T-helper 1 cell treated with Interleukin-12 subunit alpha and Interleukin-12 subunit beta and Interleukin-4 antibody, amounts not matched to agents 30 μg/mL and 1 μg/mL, for 36 hours (primary cell): ENCODE results near the gene TECR.
"Not testable (repeated sequence)": the region's sequence is repeated elsewhere in the genome, so short reads cannot be mapped to it uniquely, and the experiment has no call there.

Experiments
- H3K27ac Mint-ChIP-seq: one replicate; pipeline ENCODE4 v1.8.0; 2021; ENCODE audit warnings: mild to moderate bottlenecking, mixed read lengths
- H3K27me3 Mint-ChIP-seq: one replicate; pipeline ENCODE4 v1.8.0; 2021; ENCODE audit warnings: low read depth, mixed read lengths
- H3K36me3 Mint-ChIP-seq: one replicate; pipeline ENCODE4 v1.8.0; 2021; ENCODE audit warnings: low read depth, mixed read lengths
- H3K4me1 Mint-ChIP-seq: one replicate; pipeline ENCODE4 v1.8.0; 2021; ENCODE audit warnings: low read depth, mixed read lengths
- H3K4me3 Mint-ChIP-seq: one replicate; pipeline ENCODE4 v1.8.0; 2021; ENCODE audit warnings: mild to moderate bottlenecking, moderate library complexity, mixed read lengths
- H3K9me3 Mint-ChIP-seq: one replicate; pipeline ENCODE4 v1.8.0; 2021; ENCODE audit warnings: mixed read lengths

The TECR gene

GRCh38 chr19:14558370-14559066, 29.1 kb downstream of the TECR start:
- H3K27ac Mint-ChIP-seq = no peak overlapping the region

GRCh38 chr19:14559916-14560775, 30.8 kb downstream of the TECR start:
- peaks cover 4% of the 10 kb centered on the region for H3K36me3 Mint-ChIP-seq
- H3K4me3 Mint-ChIP-seq = no peak overlapping the region
- no peaks in the 10 kb centered on the region for H3K9me3 Mint-ChIP-seq
- H3K27ac Mint-ChIP-seq = peak overlapping the region; percentile 41
- no peaks in the 10 kb centered on the region for H3K27me3 Mint-ChIP-seq
- H3K4me1 Mint-ChIP-seq = peaks cover 11% of the 10 kb centered on the region

More at GRCh38 chr19:14558370-14559066, 29.1 kb downstream of the TECR start:
- Mint-ChIP-seq H3K9me3 (no peaks in the 10 kb centered on the region), H3K36me3 (peaks cover 2% of the 10 kb centered on the region), H3K27me3 (no peaks in the 10 kb centered on the region), H3K4me1 (peaks cover 14% of the 10 kb centered on the region), H3K4me3 (no peak overlapping the region)

- peaks cover 11% of the 10 kb centered on the region for H3K4me1 Mint-ChIP-seq
- H3K4me3 Mint-ChIP-seq = no peak overlapping the region
- peaks cover 4% of the 10 kb centered on the region for H3K36me3 Mint-ChIP-seq
- no peaks in the 10 kb centered on the region for H3K9me3 Mint-ChIP-seq
- no peaks in the 10 kb centered on the region for H3K27me3 Mint-ChIP-seq
- H3K27ac Mint-ChIP-seq = no peak overlapping the region
Measured at GRCh38 chr19:14560776-14561108, 31.3 kb downstream of the TECR start.

GRCh38 chr19:14561249-14561648, 31.9 kb downstream of the TECR start:
- no peaks in the 10 kb centered on the region for H3K27me3 Mint-ChIP-seq
- peaks cover 8% of the 10 kb centered on the region for H3K4me1 Mint-ChIP-seq
- H3K36me3 Mint-ChIP-seq = peaks cover 4% of the 10 kb centered on the region

GRCh38 chr19:14561847-14562351, 32.5 kb downstream of the TECR start:
- no peaks in the 10 kb centered on the region for H3K9me3 Mint-ChIP-seq
- H3K36me3 Mint-ChIP-seq = peaks cover 4% of the 10 kb centered on the region
- H3K4me1 Mint-ChIP-seq = peaks cover 3% of the 10 kb centered on the region
- no peaks in the 10 kb centered on the region for H3K27me3 Mint-ChIP-seq
- no peak overlapping the region for H3K27ac Mint-ChIP-seq
- no peak overlapping the region for H3K4me3 Mint-ChIP-seq

More at GRCh38 chr19:14561249-14561648, 31.9 kb downstream of the TECR start:
- no peaks in the 10 kb centered on the region for H3K9me3 Mint-ChIP-seq
- no peak overlapping the region for H3K4me3 Mint-ChIP-seq
- H3K27ac Mint-ChIP-seq = no peak overlapping the region

- no peaks in the 10 kb centered on the region for H3K9me3 Mint-ChIP-seq
- peaks cover 6% of the 10 kb centered on the region for H3K36me3 Mint-ChIP-seq
- H3K27ac Mint-ChIP-seq = no peak overlapping the region
- H3K27me3 Mint-ChIP-seq = no peaks in the 10 kb centered on the region
- peaks cover 3% of the 10 kb centered on the region for H3K4me1 Mint-ChIP-seq
- no peak overlapping the region for H3K4me3 Mint-ChIP-seq
Measured at GRCh38 chr19:14562660-14563589, 33.5 kb downstream of the TECR start.

GRCh38 chr19:14563590-14563926, 34.2 kb downstream of the TECR start:
- Mint-ChIP-seq H3K4me3 (no peak overlapping the region), H3K9me3 (no peaks in the 10 kb centered on the region), H3K36me3 (peaks cover 6% of the 10 kb centered on the region), H3K27me3 (no peaks in the 10 kb centered on the region), H3K4me1 (peaks cover 7% of the 10 kb centered on the region), H3K27ac (no peak overlapping the region)

GRCh38 chr19:14563989-14564651, 34.7 kb downstream of the TECR start:
- H3K4me3 Mint-ChIP-seq = no peak overlapping the region
- H3K9me3 Mint-ChIP-seq = no peaks in the 10 kb centered on the region
- no peak overlapping the region for H3K27ac Mint-ChIP-seq
- H3K36me3 Mint-ChIP-seq = peaks cover 6% of the 10 kb centered on the region
- H3K4me1 Mint-ChIP-seq = peaks cover 7% of the 10 kb centered on the region
- no peaks in the 10 kb centered on the region for H3K27me3 Mint-ChIP-seq

GRCh38 chr19:14564652-14565297, 35.4 kb downstream of the TECR start:
- peaks cover 12% of the 10 kb centered on the region for H3K4me1 Mint-ChIP-seq
- not testable (repeated sequence) for H3K4me3 Mint-ChIP-seq, H3K36me3 Mint-ChIP-seq

GRCh38 chr19:14565298-14565679, 35.9 kb downstream of the TECR start:
- Mint-ChIP-seq H3K27ac (no peak overlapping the region), H3K36me3 (peaks cover 6% of the 10 kb centered on the region), H3K4me1 (peaks cover 12% of the 10 kb centered on the region), H3K4me3 (no peak overlapping the region), H3K27me3 (no peaks in the 10 kb centered on the region), H3K9me3 (no peaks in the 10 kb centered on the region)

More at GRCh38 chr19:14564652-14565297, 35.4 kb downstream of the TECR start:
- H3K9me3 Mint-ChIP-seq, H3K27me3 Mint-ChIP-seq, H3K27ac Mint-ChIP-seq: not testable (repeated sequence)

- Mint-ChIP-seq H3K36me3 (peaks cover 6% of the 10 kb centered on the region), H3K4me3 (no peak overlapping the region), H3K27ac (no peak overlapping the region), H3K9me3 (no peaks in the 10 kb centered on the region), H3K27me3 (no peaks in the 10 kb centered on the region), H3K4me1 (peaks cover 16% of the 10 kb centered on the region)
Measured at GRCh38 chr19:14565765-14566711, 36.6 kb downstream of the TECR start.

GRCh38 chr19:14566712-14567077, 37.3 kb downstream of the TECR start:
- H3K27ac Mint-ChIP-seq = no peak overlapping the region
- no peaks in the 10 kb centered on the region for H3K9me3 Mint-ChIP-seq
- peaks cover 6% of the 10 kb centered on the region for H3K36me3 Mint-ChIP-seq
- H3K4me1 Mint-ChIP-seq = peaks cover 19% of the 10 kb centered on the region
- H3K4me3 Mint-ChIP-seq = no peak overlapping the region
- no peaks in the 10 kb centered on the region for H3K27me3 Mint-ChIP-seq

GRCh38 chr19:14567079-14567478, 37.7 kb downstream of the TECR start:
- Mint-ChIP-seq H3K9me3 (no peaks in the 10 kb centered on the region), H3K4me3 (no peak overlapping the region), H3K36me3 (peaks cover 6% of the 10 kb centered on the region), H3K27ac (peak overlapping the region; percentile 41), H3K27me3 (no peaks in the 10 kb centered on the region), H3K4me1 (peaks cover 19% of the 10 kb centered on the region)
